NCI-H1694 (cell line): ENCODE results near the gene DACH1.
"Not testable (repeated sequence)": the region's sequence is repeated elsewhere in the genome, so short reads cannot be mapped to it uniquely, and the experiment has no call there.

Experiments used
- DNase-seq: peaks from one replicate; lab custom pipeline; 2025; lab: John Stamatoyannopoulos, UW

The DACH1 gene

GRCh38 chr13:71865874-71866334 lies 1.1 kb downstream of the DACH1 start:
- no peak for DNase-seq

- DNase-seq = peak; percentile 58
Measured at GRCh38 chr13:71864986-71865873, 1.8 kb downstream of the DACH1 start.

DNA sequence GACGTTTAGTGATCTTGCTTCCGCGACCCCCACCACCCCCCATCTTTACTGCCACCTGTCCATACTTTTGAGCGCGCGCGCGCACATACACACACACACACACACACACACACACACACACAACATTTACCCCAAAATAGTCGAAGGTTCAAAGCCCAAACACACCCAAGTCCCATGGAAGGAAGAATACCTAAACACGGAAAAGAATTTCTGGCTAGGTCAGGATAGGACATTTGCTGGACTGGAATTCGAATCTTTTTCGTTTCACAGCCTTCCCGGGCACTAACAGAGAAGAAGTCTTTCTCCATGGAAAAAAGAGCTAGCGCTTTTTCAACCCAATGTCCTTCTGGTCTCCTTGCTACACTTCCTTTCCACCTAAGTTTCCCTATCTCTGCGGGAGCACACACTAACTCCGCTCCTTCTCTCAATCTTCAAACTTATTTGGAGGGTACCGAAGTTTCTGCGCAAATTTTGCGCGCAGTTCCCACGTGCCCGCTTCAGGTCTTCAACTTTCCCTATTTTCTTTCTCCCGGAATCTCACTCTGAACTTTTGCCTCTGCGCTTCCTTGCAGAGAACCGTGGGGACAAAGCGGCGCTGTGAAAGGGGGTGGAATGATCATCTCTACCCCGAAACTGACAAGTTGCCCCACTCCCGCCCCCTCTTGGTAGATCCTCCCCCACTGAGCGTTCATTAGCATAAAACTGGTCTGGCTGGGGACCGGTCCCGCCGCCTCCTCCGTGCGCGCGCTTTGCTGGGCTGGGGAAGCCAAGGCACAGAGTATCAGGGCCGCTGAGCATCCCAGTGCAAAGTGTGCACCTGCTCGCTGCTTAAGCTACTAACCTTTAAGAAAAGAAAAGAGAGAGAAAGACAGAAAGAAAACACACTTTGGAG lies 2.7 kb downstream of the DACH1 start:
- peak; percentile 58 for DNase-seq

DNA sequence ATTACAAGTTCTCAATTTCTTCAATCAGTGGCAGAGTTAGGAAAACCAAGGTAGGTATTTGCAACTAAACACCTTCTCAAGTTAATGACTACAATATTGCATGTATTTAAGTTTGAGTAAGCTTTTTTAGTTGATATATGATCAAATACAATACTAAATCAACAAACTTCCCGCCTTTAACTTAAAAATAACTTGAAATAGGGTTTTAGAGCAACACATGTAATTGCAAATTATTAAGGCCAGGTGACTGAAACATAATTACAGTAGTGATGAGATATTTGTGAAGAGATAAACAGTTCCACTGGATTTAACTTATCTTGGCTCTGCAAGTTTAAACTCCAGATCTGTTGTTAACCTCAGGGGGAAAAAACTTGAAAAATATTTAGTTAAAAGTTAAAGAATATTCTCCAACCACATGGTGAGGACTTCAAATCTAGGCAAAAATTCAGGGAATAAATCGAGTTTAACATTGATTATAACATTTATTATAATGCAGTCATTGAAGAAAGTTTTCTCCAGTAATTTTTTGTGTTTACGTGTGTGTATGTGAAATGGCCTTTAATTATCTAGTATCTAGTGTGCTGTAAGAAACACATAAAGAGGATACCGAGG lies 3.6 kb downstream of the DACH1 start:
- DNase-seq = no peak

- no peak for DNase-seq
Measured at GRCh38 chr13:71862459-71862943, 4.5 kb downstream of the DACH1 start.

GRCh38 chr13:71861769-71862458 lies 5.1 kb downstream of the DACH1 start:
- DNase-seq = no peak

- no peak for DNase-seq
Measured at GRCh38 chr13:71860547-71861138, 6.4 kb downstream of the DACH1 start.

DNA sequence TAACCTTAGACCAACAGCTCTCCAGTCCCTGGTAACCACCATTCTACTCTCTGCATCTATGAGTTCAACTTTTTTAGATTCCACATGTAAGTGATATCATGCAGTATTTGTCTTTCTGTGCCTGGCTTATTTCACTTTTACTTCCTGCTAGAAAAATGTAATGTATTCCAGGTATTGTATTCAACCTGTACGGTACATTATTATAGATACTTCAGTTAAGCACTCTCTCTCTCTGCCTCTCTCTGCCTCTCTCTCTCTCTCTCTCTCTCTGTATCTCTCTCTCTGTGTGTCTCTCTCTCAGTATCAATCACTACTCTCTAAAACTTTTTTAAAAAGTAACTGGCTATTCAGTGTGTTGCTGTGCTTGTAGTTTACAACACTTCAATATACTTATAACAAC lies 8.4 kb downstream of the DACH1 start:
- no peak for DNase-seq

- no peak for DNase-seq
Measured at GRCh38 chr13:71856548-71857043, 10.4 kb downstream of the DACH1 start.

DNA sequence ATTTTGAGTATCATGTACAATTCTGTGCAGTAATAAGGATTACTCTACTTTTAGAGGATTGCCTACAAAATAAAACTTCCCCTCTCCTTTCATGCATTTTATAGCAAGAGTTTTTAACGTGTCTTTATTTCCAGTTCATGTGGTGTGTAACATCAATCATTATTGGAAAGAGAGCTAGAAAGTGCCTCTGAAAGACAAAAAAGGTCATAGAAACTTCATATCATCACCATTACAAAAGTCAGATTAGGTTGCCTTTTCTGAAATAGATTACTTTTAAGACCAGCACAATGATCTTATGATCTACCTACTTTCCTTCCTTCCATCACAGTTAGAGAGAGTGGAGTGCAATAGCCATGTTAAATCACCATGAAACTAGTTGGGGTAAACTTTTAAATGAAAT lies 12.6 kb downstream of the DACH1 start:
- no peak for DNase-seq

DNA sequence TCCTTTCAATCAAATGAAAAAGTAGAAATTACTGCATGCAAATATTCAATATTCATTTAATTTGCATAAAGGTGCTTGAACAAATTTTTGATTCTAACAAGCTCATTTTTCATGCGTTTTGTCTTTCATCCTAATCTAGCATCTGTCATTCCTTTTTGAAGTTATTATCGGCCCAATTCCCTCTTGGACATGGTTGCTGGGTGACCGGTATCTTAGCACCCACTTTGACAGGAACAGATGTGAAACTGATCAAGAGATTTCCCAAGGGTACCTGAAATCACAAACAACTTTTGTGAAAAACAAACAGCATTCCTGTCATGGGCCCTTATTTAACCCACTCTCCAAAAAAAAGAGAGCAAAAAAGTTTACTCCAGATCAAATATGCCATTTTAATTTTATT lies 13.3 kb downstream of the DACH1 start:
- DNase-seq = no peak

DNA sequence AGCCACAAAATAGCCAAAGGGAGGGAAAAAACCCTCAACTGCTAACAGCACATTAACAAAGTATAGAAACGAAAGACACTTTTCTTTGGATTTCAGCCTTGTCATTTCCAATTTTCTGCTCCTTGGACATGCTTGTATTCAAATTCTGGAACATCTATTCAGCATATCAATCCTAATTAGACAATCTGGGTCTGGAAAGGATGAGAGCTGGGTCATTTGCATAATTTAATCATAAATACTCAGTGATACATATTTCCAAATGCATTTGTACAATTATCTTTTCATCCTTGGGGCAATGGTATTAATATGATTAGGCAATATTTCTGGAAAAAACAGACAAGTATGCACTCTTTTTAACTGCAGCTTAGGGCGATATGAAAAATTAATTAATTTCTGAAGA lies 14.3 kb downstream of the DACH1 start:
- DNase-seq = no peak

GRCh38 chr13:71851498-71852409 lies 15.2 kb downstream of the DACH1 start:
- no peak for DNase-seq

- DNase-seq = no peak
Measured at GRCh38 chr13:71842003-71842402, 25.0 kb downstream of the DACH1 start.

DNA sequence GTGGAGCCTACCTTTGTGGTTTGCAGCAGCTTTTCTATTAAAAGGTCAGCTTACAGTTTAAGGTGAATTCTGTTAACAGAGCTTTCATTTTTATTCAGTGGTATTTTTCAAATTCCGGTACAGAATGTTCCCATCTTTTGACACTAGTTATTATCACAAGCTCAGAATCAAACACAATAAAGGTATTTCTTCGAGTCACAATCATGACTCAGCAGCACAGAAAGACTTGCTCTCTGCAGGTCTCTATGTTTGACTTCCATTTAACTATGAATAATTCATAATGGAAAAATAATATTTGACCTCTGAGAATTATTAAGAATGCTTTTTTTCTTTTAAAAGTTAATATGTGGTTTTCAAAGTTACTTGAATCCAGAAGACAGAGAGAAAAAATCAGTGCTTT lies 28.2 kb downstream of the DACH1 start:
- DNase-seq = no peak

GRCh38 chr13:71837582-71837981 lies 29.4 kb downstream of the DACH1 start:
- not testable (repeated sequence) for DNase-seq

DNA sequence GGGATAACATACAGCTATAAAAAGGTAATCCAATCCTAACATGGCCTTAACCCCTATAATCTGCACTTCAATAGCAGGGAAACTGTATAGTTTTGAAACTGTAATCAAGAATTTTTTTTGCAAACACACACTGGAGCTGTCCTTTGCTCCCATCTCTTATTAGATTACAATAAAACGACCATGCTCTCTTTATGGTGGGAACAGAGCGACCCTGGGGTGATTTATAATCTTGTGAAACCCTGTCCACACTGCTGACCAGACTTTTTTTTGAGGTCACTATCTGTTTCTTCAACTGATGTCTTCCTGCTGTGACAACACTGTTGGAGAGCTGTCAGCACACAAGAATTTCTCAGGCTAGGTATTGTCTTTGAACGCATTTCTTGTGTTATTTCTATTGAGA lies 35.3 kb downstream of the DACH1 start:
- DNase-seq = no peak

GRCh38 chr13:71830736-71831135 lies 36.3 kb downstream of the DACH1 start:
- DNase-seq = no peak

GRCh38 chr13:71830323-71830722 lies 36.7 kb downstream of the DACH1 start:
- DNase-seq = no peak

DNA sequence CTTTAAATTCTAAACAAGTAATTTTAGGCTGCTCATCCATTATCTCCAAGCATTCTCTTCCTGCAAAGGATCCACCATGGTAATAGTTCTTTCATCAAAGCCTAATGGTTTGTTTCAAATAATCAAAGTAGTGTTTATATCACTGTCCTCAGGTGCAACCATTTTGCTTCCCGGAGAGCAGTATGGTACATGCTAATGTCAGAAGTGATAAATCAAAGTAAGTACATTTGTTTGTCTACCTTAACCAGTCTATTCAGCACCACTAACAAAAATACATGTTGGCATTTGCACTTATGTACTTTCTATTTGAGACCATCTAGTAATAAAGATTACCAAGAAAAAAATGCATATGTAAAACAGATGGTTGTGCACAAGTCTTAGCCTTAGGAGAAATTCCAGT lies 37.5 kb downstream of the DACH1 start:
- DNase-seq = no peak
